H7 (cell line): ENCODE data around the gene TVP23C. TPM values are rescaled to one million over a fixed set of nuclear protein-coding genes. Genes with fewer than 3 reads are reported as not detected.

ENCODE experiments used
- DNase-seq: peaks from one replicate; pipeline ENCODE4 v3.0.0; 2012
- H3K27me3 ChIP-seq: 2 replicates; pipeline ENCODE4 v1.6.0; 2011; ENCODE audit warnings: mild to moderate bottlenecking, low read length; ENCODE audit not compliant: control insufficient read depth, insufficient read depth
- H3K36me3 ChIP-seq: replicated peaks from 2 replicates; pipeline ENCODE4 v1.5.1; 2011; ENCODE audit warnings: low read length; ENCODE audit not compliant: control insufficient read depth, insufficient read depth
- H3K4me3 ChIP-seq: 2 replicates; pipeline ENCODE4 v1.5.1; 2011; ENCODE audit warnings: low read depth, mild to moderate bottlenecking, control low read depth, low read length, moderate library complexity; ENCODE audit not compliant: insufficient read depth
- total RNA-seq: library from RNA; depleted of rRNA; stranded (reverse); fragments of >200 nt; shearing (Covaris generic); gene quantifications from 2 replicates; pipeline ENCODE4 v1.2.3, GENCODE V29; 2014

The TVP23C gene
- total RNA-seq, 1 experiment from 2014 or later = 7.1 TPM

DNA sequence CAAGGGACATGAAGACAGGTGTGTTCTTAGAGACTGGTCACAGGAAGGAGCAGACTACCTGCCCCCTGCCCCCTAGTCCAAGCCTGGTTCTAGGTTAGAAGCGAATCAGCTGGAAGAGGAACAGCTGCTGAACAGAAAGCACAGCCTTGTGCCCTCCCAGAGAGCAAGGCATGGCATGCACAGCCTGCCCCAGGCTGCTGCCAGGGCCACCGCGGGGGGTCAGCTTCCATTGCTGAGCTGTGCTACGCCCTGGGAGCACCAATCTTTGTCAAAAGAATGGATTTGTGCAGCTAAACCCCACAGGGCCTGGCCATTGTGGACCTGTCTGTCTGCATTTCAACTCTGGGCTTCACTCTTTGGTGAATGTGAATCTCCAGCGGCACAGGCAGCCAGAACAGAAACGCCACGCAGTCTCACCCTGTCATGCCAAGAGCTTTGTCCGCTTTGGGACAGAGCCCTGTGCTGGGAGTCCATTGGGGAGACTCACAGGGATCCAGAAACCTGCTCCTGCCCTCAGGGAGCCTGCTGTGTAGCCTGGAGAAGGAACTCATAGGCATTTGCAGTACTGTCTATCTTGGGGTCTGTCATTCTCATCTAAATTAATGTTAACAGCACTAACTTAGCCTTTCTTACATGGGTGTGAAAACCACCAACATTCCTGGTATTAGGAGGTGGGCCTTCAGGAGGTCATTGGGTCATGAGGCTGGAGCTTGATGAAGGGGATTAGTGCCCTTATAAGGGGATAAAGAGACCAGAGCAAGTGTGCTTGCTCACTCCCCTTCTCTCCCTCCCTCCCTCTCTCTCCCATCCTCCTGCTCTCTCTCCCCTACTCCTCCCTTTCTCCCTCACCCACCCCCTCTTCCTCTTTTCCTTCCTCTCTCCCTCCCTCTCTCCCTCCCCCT, 70.2 kb downstream of the TVP23C start:
- Histone ChIP-seq H3K27me3 (no peaks in the 10 kb centered on the region), H3K36me3 (peaks cover 5% of the 10 kb centered on the region; the same call in 1 of the 2 replicates), H3K4me3 (no peak overlapping the region)
- DNase-seq = no peak

- no peak overlapping the region for H3K4me3 ChIP-seq
- peaks cover 5% of the 10 kb centered on the region; the same call in 1 of the 2 replicates for H3K36me3 ChIP-seq
- DNase-seq = no peak
- H3K27me3 ChIP-seq = no peaks in the 10 kb centered on the region
These were observed 71.1 kb downstream of the TVP23C start for GRCh38 chr17:15492186-15492585.

GRCh38 chr17:15490634-15491261, 72.5 kb downstream of the TVP23C start:
- Histone ChIP-seq H3K36me3 (peaks cover 2% of the 10 kb centered on the region; the same call in 1 of the 2 replicates), H3K27me3 (no peaks in the 10 kb centered on the region), H3K4me3 (no peak overlapping the region)
- peak; percentile 69 for DNase-seq

DNA sequence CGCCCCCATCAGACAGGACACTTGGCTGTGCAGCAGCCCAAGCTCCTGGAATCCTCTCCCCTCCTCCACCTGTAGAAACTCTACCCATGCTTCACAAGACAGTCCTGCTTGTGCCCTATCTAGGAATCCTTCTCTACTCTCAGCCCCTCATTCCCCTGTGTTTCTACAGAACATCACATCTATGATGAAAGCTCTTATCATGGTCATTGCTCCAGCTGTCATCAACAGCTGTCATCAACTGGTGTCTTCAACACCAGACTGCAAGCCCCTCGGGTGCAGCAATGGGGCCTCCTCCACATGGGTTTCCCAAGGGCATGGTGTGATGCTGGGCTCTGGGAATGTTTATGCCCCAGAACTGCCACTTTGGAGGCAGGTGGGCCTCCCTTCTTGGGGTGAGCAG, 74.7 kb downstream of the TVP23C start:
- Histone ChIP-seq H3K4me3 (no peak overlapping the region), H3K36me3 (peaks cover under 1% of the 10 kb centered on the region; the same call in 1 of the 2 replicates), H3K27me3 (no peaks in the 10 kb centered on the region)
- DNase-seq = no peak

DNA sequence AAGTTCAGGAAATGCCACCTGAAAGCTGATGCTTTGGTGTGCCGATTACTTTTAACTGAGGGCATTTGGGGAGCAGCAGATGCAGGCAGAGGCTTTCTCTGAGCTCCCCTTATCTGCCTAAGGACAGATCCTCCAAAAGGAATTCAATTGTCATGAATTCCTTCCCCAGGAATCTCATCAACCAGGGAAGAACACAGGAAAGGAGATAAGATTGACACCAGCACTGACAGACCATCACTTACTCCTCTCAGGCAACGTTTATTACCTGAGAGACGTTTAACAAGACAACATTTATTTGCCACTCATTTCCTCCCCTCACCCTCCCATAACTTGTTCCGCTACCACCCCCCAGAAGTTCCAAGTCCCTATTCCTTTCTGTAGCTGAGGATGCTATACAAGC, 78.2 kb downstream of the TVP23C start:
- DNase-seq = no peak
- no peaks in the 10 kb centered on the region for H3K27me3 ChIP-seq
- peaks cover 2% of the 10 kb centered on the region; the same call in 1 of the 2 replicates for H3K36me3 ChIP-seq
- no peak overlapping the region for H3K4me3 ChIP-seq

DNA sequence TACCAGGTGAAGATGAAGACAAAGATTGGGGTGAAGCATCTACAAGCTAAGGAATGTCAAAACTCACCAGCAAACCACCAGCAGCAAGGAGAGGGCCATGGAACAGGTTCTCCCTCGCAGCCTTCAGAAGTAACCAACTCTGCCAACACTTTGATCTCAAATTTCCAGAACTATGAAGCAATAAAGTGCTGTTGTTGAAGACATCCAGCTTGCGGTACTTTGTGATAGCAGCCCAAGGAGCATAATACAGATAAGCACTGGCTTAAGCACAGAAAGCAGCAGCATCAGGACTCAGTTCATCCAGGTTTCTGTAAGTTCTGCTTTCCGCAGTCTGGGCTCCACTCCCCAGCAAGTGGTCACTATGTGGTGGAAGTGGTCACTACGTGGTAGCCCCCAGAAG, 79.9 kb downstream of the TVP23C start:
- H3K36me3 ChIP-seq = peaks cover 2% of the 10 kb centered on the region; the same call in 1 of the 2 replicates

DNA sequence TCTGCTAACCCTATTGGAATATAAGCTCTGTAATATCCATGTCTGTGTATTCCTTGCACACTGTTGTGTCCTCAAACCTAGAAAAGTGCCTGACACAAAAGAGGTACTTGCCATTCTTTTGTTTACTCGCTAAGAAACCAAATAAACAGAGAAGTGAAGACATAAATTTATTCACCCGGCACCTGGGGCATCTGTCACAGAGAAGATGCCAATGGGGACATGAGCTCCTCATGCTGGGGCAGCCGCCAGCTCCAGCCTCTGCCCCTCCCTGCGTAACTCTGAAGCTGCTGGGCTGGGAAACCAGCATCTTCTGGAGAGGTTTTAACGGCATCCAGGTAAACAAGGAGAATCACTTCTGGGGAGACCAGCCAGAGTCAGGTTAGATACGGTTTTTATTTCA, 80.8 kb downstream of the TVP23C start:
- no peaks in the 10 kb centered on the region for H3K27me3 ChIP-seq
- H3K4me3 ChIP-seq = no peak overlapping the region
- no peak for DNase-seq
- peaks cover 2% of the 10 kb centered on the region; the same call in 1 of the 2 replicates for H3K36me3 ChIP-seq

More for the DNA sequence above, 79.9 kb downstream of the TVP23C start:
- H3K27me3 ChIP-seq = no peaks in the 10 kb centered on the region
- no peak for DNase-seq
- H3K4me3 ChIP-seq = no peak overlapping the region

- Histone ChIP-seq H3K27me3 (no peaks in the 10 kb centered on the region), H3K36me3 (peaks cover 2% of the 10 kb centered on the region; the same call in 1 of the 2 replicates), H3K4me3 (no peak overlapping the region)
- DNase-seq = no peak
These were observed 81.8 kb downstream of the TVP23C start for GRCh38 chr17:15481481-15481880.

- no peak for DNase-seq
- H3K4me3 ChIP-seq = no peak overlapping the region
- H3K36me3 ChIP-seq = peaks cover 2% of the 10 kb centered on the region; the same call in 1 of the 2 replicates
- no peaks in the 10 kb centered on the region for H3K27me3 ChIP-seq
These were observed 83.1 kb downstream of the TVP23C start for GRCh38 chr17:15480204-15480603.

DNA sequence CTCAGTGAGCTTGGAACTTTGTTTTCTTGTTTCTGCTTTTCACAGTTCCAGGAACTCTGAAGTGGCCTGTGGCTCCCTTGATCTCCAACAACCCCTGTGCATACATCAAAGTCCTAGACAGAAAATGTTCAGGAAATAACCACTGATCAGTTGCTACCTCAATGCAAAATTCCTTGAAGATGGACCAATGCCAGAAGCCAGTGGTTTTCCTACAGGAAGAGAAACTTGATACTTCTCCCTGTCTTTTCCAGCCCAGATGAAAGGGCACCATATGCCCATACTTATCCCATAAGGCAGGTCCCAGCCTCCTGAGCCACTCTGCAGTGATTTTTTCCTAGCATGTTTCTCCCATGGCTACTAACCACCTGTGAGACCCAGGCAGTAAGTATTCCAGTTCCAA, 83.6 kb downstream of the TVP23C start:
- Histone ChIP-seq H3K36me3 (peaks cover 2% of the 10 kb centered on the region; the same call in 1 of the 2 replicates), H3K27me3 (no peaks in the 10 kb centered on the region), H3K4me3 (no peak overlapping the region)
- no peak for DNase-seq

DNA sequence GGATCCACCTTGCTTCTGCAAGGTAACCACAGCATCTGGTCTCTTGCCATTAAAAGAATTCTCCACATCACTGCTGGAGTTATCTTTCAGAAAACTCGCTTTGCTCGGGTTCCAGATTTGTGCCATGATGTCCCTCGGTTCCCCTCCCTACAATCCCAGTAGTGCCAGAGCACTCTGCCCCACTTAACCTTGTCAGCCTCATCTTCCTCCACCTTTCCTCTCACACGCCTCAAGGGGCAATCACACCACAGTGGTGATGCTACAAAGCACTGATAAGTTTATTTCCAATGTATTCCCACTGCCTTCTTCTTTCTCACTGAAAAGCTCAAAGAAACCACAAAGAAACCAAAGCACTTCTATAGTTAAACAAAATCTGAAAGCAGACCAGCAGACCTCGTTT, 84.4 kb downstream of the TVP23C start:
- H3K4me3 ChIP-seq = no peak overlapping the region
- no peak for DNase-seq
- H3K27me3 ChIP-seq = no peaks in the 10 kb centered on the region
- peaks cover 2% of the 10 kb centered on the region; the same call in 1 of the 2 replicates for H3K36me3 ChIP-seq

- H3K4me3 ChIP-seq = no peak overlapping the region
- no peak for DNase-seq
These were observed 87.5 kb downstream of the TVP23C start for GRCh38 chr17:15475631-15476354.

GRCh38 chr17:15472891-15473290, 90.4 kb downstream of the TVP23C start:
- DNase-seq = no peak
- Histone ChIP-seq H3K4me3 (no peak overlapping the region), H3K27me3 (no peaks in the 10 kb centered on the region), H3K36me3 (no peaks in the 10 kb centered on the region)

More at GRCh38 chr17:15475631-15476354, 87.5 kb downstream of the TVP23C start:
- no peaks in the 10 kb centered on the region for H3K36me3 ChIP-seq
- H3K27me3 ChIP-seq = no peaks in the 10 kb centered on the region

DNA sequence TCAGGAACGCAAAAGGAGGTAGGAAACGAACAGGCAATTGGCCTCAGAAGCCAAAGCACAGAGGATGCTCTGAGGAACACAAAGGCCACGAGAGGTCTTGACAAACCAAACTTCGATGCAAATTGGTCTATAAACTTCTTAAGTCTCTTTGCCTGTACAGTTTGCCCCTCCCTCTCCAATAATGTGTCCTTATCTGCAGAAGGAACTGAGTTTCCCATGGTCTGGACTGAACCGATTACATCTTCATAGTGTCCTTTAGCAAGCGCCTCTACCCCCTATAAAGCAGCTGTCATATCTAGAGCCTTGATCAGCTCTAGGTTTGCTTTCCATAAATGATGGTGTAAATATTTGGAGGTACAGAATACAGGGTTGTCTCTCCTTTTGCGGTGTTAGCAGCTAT, 92.7 kb downstream of the TVP23C start:
- Histone ChIP-seq H3K4me3 (no peak overlapping the region), H3K36me3 (no peaks in the 10 kb centered on the region), H3K27me3 (no peaks in the 10 kb centered on the region)
- no peak for DNase-seq
